PFSK-1 (cell line): Measurements from ENCODE around the gene FBXL16.

Experiments used
- FOXP2 ChIP-seq: optimal IDR thresholded peaks from 2 replicates; pipeline ENCODE3; 2011; ENCODE audit warnings: borderline replicate concordance, control low read depth, inconsistent platforms; ENCODE audit not compliant: insufficient read depth; ENCODE audit errors: extremely low read length, extremely low read depth
- POLR2AphosphoS5 ChIP-seq: IDR thresholded peaks from 2 replicates; pipeline ENCODE4 v1.6.1; 2012; ENCODE audit warnings: low read depth, mild to moderate bottlenecking, control low read depth, low read length, moderate library complexity
- SIN3A ChIP-seq: IDR thresholded peaks from 2 replicates; pipeline ENCODE4 v1.6.1; 2012; ENCODE audit warnings: mild to moderate bottlenecking, low read length, moderate library complexity, borderline replicate concordance; ENCODE audit not compliant: insufficient read depth
- TAF1 ChIP-seq: IDR thresholded peaks from 2 replicates; pipeline ENCODE4 v1.6.1; 2012; ENCODE audit warnings: low read length, control low read depth, borderline replicate concordance; ENCODE audit not compliant: insufficient read depth
- TF ChIP-seq, protein P1 (sequence below), 2 experiments: IDR thresholded peaks; 2 replicates each; pipeline versions ENCODE4 v1.6.1 to v1.8.0; 2011 to 2012; ENCODE audit warnings: low read depth in 2 of 2, low read length in 2 of 2, control low read depth in 1 of 2, inconsistent platforms in 1 of 2, mild to moderate bottlenecking in 1 of 2, moderate library complexity in 1 of 2; ENCODE audit not compliant: insufficient read depth in 1 of 2

DNA sequence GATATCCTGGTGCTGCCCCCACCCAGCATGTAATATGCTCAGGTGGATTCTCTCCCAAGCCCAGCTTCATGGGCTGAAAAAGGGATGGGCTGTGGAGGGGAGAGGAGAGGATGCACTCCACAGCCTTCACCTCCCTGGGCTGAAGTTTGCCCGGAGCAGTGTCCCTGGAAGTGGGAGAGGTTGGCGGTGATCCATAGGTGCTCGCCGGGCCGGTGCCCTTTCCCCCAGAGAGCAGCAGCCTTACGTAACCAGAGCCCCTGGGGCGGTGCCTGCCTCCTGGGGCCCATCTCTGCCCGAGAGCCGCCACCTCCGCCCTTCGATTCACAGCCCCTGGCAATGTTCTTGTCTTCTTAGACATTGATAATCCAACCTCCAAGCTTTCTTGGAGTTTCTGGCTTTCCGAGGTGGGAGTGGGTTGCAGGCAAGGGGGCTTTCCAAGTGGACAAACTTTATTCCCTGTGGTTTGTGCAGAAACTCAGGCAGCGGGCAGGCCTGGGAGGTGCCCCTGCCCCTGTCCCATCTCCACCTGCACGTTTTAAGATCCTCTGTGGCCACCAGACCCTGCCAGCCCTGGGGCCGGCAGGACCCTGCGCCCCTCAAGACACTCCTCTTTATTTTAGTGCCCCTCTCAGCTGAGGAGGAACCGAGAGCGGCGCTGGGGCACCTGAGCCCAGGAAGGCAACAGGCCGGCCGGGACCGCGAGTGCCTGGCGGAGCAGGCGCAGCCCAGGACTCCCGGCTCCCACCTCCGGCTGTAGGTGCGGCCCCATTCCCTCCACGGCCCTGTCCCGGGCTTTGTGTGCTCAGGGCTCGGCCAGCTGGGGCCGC is 59.5 kb downstream of the FBXL16 start:
- TF ChIP-seq SIN3A (no peak), POLR2AphosphoS5 (no peak), TAF1 (no peak), FOXP2 (no peak)
- TF ChIP-seq, protein P1, sequence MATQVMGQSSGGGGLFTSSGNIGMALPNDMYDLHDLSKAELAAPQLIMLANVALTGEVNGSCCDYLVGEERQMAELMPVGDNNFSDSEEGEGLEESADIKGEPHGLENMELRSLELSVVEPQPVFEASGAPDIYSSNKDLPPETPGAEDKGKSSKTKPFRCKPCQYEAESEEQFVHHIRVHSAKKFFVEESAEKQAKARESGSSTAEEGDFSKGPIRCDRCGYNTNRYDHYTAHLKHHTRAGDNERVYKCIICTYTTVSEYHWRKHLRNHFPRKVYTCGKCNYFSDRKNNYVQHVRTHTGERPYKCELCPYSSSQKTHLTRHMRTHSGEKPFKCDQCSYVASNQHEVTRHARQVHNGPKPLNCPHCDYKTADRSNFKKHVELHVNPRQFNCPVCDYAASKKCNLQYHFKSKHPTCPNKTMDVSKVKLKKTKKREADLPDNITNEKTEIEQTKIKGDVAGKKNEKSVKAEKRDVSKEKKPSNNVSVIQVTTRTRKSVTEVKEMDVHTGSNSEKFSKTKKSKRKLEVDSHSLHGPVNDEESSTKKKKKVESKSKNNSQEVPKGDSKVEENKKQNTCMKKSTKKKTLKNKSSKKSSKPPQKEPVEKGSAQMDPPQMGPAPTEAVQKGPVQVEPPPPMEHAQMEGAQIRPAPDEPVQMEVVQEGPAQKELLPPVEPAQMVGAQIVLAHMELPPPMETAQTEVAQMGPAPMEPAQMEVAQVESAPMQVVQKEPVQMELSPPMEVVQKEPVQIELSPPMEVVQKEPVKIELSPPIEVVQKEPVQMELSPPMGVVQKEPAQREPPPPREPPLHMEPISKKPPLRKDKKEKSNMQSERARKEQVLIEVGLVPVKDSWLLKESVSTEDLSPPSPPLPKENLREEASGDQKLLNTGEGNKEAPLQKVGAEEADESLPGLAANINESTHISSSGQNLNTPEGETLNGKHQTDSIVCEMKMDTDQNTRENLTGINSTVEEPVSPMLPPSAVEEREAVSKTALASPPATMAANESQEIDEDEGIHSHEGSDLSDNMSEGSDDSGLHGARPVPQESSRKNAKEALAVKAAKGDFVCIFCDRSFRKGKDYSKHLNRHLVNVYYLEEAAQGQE (IDR thresholded peaks at IDR 0.05; ENCODE audit: insufficient read depth in 1 of 2, low read depth in 2 of 2, low read length in 2 of 2), result no peak
